B cell (primary cell): ENCODE measurements around the gene CCDC78. TPM values are rescaled to one million over a fixed set of nuclear protein-coding genes. Genes with fewer than 3 reads are reported as not detected.

Experiments
- ATAC-seq: fragments of 200-7000 bp; cut with Tn5 transposase; one replicate; pipeline ENCODE4 v1.10.0; 2021; ENCODE audit warnings: low read depth, mild to moderate bottlenecking, moderate number of reproducible peaks, moderate library complexity
- CTCF ChIA-PET: fragments of 350-600 bp; sonication (Branson Sonifier 250); formaldehyde crosslinking; loops from one replicate; lab custom pipeline; 2021; ENCODE audit warnings: antibody characterized with exemption, inconsistent platforms; lab: Charles Lee
- POLR2A ChIA-PET: fragments of 350-600 bp; sonication (Branson Sonifier 250); formaldehyde crosslinking; loops from one replicate; lab custom pipeline; 2021; ENCODE audit warnings: antibody characterized with exemption; lab: Charles Lee
- DNase-seq: peaks from one replicate; pipeline ENCODE4 v3.0.0; 2013
- H2AFZ ChIP-seq: 2 replicates; pipeline ENCODE4 v1.6.1; 2012; ENCODE audit warnings: mild to moderate bottlenecking, low read depth, low read length; ENCODE audit not compliant: insufficient read depth, poor library complexity, severe bottlenecking
- H3K27ac ChIP-seq, 2 donors: 1 replicate in 1 of 2; 2 replicates in 1 of 2; pipeline ENCODE4 v1.5.1; 2012 to 2013; ENCODE audit warnings: low read length in 2 of 2, mild to moderate bottlenecking in 2 of 2, moderate library complexity in 1 of 2
- H3K27me3 ChIP-seq, 4 experiments: fragments of 200-600 bp in 1 of 4; sonication (generic) in 1 of 4; replicated peaks in 1 of 4; 1 replicate in 2 of 4; 2 replicates in 2 of 4; pipeline versions ENCODE4 v1.6.1 to v1.7.0; 2013 to 2016; ENCODE audit warnings: low read length in 3 of 4, mild to moderate bottlenecking in 2 of 4, mixed read lengths in 1 of 4, moderate library complexity in 1 of 4; ENCODE audit not compliant: insufficient read depth in 4 of 4, control insufficient read depth in 3 of 4; ENCODE audit errors: control extremely low read depth in 1 of 4
- H3K36me3 ChIP-seq, 2 experiments: replicated peaks in 1 of 2; 1 replicate in 1 of 2; 2 replicates in 1 of 2; pipeline versions ENCODE4 v1.6.1 to v1.7.1; 2013; ENCODE audit warnings: low read length in 1 of 2; ENCODE audit not compliant: insufficient read depth in 2 of 2, control insufficient read depth in 1 of 2; ENCODE audit errors: control extremely low read depth in 1 of 2, extremely low read depth in 1 of 2
- H3K4me1 ChIP-seq, 2 donors: fragments of 200-600 bp in 1 of 2; sonication (generic) in 1 of 2; 1 replicate in 1 of 2; 2 replicates in 1 of 2; pipeline versions ENCODE4 v1.5.1 to v1.6.1; 2013 to 2017; ENCODE audit warnings: low read length in 2 of 2; ENCODE audit not compliant: control insufficient read depth in 2 of 2, insufficient read depth in 2 of 2
- H3K4me2 ChIP-seq: replicated peaks from 2 replicates; pipeline ENCODE3; 2012; ENCODE audit warnings: mild to moderate bottlenecking, low read depth, low read length; ENCODE audit not compliant: poor library complexity, severe bottlenecking
- H3K4me3 ChIP-seq, 5 experiments: fragments of 200-600 bp in 1 of 5; sonication (generic) in 1 of 5; 1 replicate in 3 of 5; 2 replicates in 2 of 5; pipeline versions ENCODE4 v1.5.1 to v1.7.0; 2011 to 2016; ENCODE audit warnings: low read length in 4 of 5, mild to moderate bottlenecking in 4 of 5, low read depth in 2 of 5, control low read depth in 1 of 5, moderate library complexity in 1 of 5; ENCODE audit not compliant: insufficient read depth in 1 of 5; ENCODE audit errors: control extremely low read depth in 1 of 5, extremely low read depth in 1 of 5
- H3K79me2 ChIP-seq: fragments of 200-600 bp; sonication (generic); one replicate; pipeline ENCODE4 v1.6.0; 2016; ENCODE audit warnings: low read length; ENCODE audit not compliant: control insufficient read depth, insufficient read depth
- H3K9ac ChIP-seq: fragments of 200-600 bp; sonication (generic); 2 replicates; pipeline ENCODE4 v1.6.1; 2017; ENCODE audit warnings: mild to moderate bottlenecking, low read length, moderate library complexity
- H3K9me3 ChIP-seq, 3 donors: one replicate each; pipeline versions ENCODE4 v1.6.1 to v1.7.1; 2013; ENCODE audit warnings: low read length in 2 of 3; ENCODE audit not compliant: control insufficient read depth in 2 of 3, insufficient read depth in 1 of 3; ENCODE audit errors: control extremely low read depth in 1 of 3
- H4K20me1 ChIP-seq: 2 replicates; pipeline ENCODE4 v1.6.0; 2012; ENCODE audit warnings: mild to moderate bottlenecking, low read length; ENCODE audit not compliant: insufficient read depth, control insufficient read depth, poor library complexity, severe bottlenecking
- H3K27ac Mint-ChIP-seq: one replicate; pipeline ENCODE4 v1.8.0; 2021; ENCODE audit warnings: mixed read lengths
- H3K27me3 Mint-ChIP-seq: one replicate; pipeline ENCODE4 v1.8.0; 2021; ENCODE audit warnings: mixed read lengths
- H3K4me1 Mint-ChIP-seq: one replicate; pipeline ENCODE4 v1.8.0; 2021; ENCODE audit warnings: mixed read lengths
- H3K4me3 Mint-ChIP-seq: one replicate; pipeline ENCODE4 v1.8.0; 2021; ENCODE audit warnings: mixed read lengths
- H3K9me3 Mint-ChIP-seq: one replicate; pipeline ENCODE4 v1.8.0; 2022; ENCODE audit warnings: mixed read lengths; ENCODE audit not compliant: insufficient read depth
- EZH2 ChIP-seq: IDR thresholded peaks from 2 replicates; pipeline ENCODE4 v1.6.1; 2012; ENCODE audit warnings: borderline replicate concordance, low read depth, mild to moderate bottlenecking, moderate library complexity, low read length; ENCODE audit not compliant: insufficient read depth, poor library complexity, severe bottlenecking
- WGBS: methylation state at CpG from one replicate; pipeline ENCODE4 v1.1.5; 2013; ENCODE audit warnings: missing lambda C conversion rate; ENCODE audit not compliant: insufficient coverage; 5-methylcytosine and 5-hydroxymethylcytosine counted together
- intact Hi-C: fragments of 100-400 bp; cut with micrococcal nuclease; formaldehyde crosslinking; loops from one replicate; pipeline ENCODE4 v1.10.0; 2022
- polyA plus RNA-seq: library from polyadenylated mRNA; depleted of rRNA; stranded (reverse); fragments of >200 nt; gene quantifications from 2 replicates; pipeline ENCODE4 v1.2.3, GENCODE V29; 2012
- total RNA-seq, 2 donors: library from RNA; stranded (reverse); fragments of 120-200 nt in 1 of 2; gene quantifications; 1 replicate in 1 of 2; 2 replicates in 1 of 2; pipeline versions ENCODE4 v1.2.3 to v1.2.4, GENCODE V29; 2013 to 2022
- TF ChIP-seq, protein P1 (sequence below): fragments of 200-600 bp; IDR thresholded peaks from one replicate; pipeline ENCODE4 v1.8.0; 2022; ENCODE audit warnings: antibody characterized with exemption, mild to moderate bottlenecking

The CCDC78 gene
- total and polyA plus RNA-seq, 2 donors (not counting 1 experiment from before 2014, with no cell fraction given), result 11.8 to 34.2 TPM

DNA sequence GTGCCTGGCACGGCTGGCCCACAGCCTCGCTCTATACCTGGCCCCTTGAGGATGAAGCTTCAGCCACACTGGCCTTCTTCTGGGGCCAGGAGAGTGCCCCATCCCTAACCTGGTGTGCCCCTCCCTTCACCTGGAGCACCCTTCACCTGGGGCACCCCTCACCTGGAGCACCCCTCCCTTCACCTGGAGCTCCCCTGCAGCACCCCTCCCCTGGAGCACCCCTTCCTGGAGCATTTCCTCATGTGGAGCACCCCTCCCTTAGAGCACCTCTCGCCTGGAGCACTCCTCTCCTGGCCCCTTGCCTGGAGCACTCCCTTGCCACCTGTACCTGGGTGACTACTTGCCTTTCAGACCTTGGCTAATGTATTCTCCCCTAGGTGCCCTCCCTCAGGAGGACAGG is 18.2 kb downstream of the CCDC78 start:
- H3K9me3 ChIP-seq, result peaks cover 0 to 25% (median 0%) of the 10 kb centered on the region in 3 donors
- no peaks in the 10 kb centered on the region for H3K79me2 ChIP-seq
- H3K4me2 ChIP-seq, result no peak overlapping the region
- Mint-ChIP-seq H3K4me1 (peaks cover 4% of the 10 kb centered on the region), H3K27me3 (peaks cover 27% of the 10 kb centered on the region), H3K9me3 (no peaks in the 10 kb centered on the region), H3K27ac (no peak overlapping the region), H3K4me3 (no peak overlapping the region)
- H3K27me3 ChIP-seq, result peaks cover 0 to 78% (median 38%) of the 10 kb centered on the region in 4 experiments
- H4K20me1 ChIP-seq, result no peaks in the 10 kb centered on the region
- peaks cover 10 to 12% of the 10 kb centered on the region in 2 donors for H3K4me1 ChIP-seq
- no peak for DNase-seq
- ChIA-PET CTCF (interaction anchor here (1.2 to 1.3 kb wide), 2 partner anchors 8 to 33 kb away, joined by 3 read pairs; partner anchors contain the start of gene CIAO3), POLR2A (no interaction called here)
- TF ChIP-seq, protein P1, sequence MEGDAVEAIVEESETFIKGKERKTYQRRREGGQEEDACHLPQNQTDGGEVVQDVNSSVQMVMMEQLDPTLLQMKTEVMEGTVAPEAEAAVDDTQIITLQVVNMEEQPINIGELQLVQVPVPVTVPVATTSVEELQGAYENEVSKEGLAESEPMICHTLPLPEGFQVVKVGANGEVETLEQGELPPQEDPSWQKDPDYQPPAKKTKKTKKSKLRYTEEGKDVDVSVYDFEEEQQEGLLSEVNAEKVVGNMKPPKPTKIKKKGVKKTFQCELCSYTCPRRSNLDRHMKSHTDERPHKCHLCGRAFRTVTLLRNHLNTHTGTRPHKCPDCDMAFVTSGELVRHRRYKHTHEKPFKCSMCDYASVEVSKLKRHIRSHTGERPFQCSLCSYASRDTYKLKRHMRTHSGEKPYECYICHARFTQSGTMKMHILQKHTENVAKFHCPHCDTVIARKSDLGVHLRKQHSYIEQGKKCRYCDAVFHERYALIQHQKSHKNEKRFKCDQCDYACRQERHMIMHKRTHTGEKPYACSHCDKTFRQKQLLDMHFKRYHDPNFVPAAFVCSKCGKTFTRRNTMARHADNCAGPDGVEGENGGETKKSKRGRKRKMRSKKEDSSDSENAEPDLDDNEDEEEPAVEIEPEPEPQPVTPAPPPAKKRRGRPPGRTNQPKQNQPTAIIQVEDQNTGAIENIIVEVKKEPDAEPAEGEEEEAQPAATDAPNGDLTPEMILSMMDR, result no peak
- no peak for TF ChIP-seq EZH2
- WGBS, result 62% methylated on average over 3 of the region's 3 CpGs
- ATAC-seq, result no peak
- H3K9ac ChIP-seq, result no peak overlapping the region
- H3K4me3 ChIP-seq, result no peak overlapping the region
- H2AFZ ChIP-seq, result no peak overlapping the region
- intact Hi-C loops, result no loop called here
- H3K27ac ChIP-seq, result no peak overlapping the region
- H3K36me3 ChIP-seq, result no peaks in the 10 kb centered on the region

DNA sequence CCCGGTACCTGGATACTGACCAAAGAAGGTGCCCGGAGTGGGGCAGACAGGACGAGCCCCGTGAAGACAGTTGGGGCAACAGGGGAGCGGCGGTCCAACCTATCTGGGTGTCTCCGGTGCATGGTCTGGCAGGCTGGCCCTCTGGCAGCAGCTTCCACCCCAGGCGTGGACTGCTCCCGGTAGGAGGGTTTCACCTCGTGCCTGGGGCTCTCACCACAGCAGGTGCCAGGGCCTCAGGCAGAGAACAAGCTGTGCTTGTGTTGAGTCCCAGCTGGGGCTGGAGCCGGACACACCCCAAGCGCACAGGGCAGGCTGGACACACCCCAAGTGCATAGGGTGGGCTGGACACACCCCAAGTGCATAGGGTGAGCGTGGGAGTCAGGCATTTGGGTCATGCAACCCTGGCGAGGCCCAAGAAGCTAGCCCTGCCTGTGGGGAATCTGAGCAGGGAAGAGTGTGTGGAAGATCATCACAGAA is 19.1 kb downstream of the CCDC78 start:
- ATAC-seq, result no peak
- ChIA-PET POLR2A (no interaction called here), CTCF (interaction anchor here (1.2 to 1.3 kb wide), 2 partner anchors 9 to 34 kb away, joined by 3 read pairs; partner anchors contain the start of gene CIAO3)
- no peaks in the 10 kb centered on the region for H3K9me3 Mint-ChIP-seq
- Histone ChIP-seq H3K36me3 (no peaks in the 10 kb centered on the region), H2AFZ (no peak overlapping the region), H3K79me2 (no peaks in the 10 kb centered on the region), H4K20me1 (no peaks in the 10 kb centered on the region), H3K4me1 (peaks cover 10 to 12% of the 10 kb centered on the region in 2 donors), H3K9ac (no peak overlapping the region), H3K9me3 (peaks cover 0 to 25% (median 0%) of the 10 kb centered on the region in 3 donors), H3K4me3 (no peak overlapping the region), H3K4me2 (no peak overlapping the region), H3K27me3 (peaks cover 0 to 84% (median 40%) of the 10 kb centered on the region in 4 experiments), H3K27ac (no peak overlapping the region)
- 54% methylated on average over 13 of the region's 14 CpGs for WGBS
- H3K4me3 Mint-ChIP-seq, result no peak overlapping the region
- peaks cover 1% of the 10 kb centered on the region for H3K4me1 Mint-ChIP-seq
- peaks cover 32% of the 10 kb centered on the region for H3K27me3 Mint-ChIP-seq
- H3K27ac Mint-ChIP-seq, result no peak overlapping the region
- intact Hi-C loops, result no loop called here
- DNase-seq, result no peak
- TF ChIP-seq, protein P1, result no peak
- no peak for TF ChIP-seq EZH2
